Activated naive CD8-positive, alpha-beta T cell treated with anti-CD3 and anti-CD28 coated beads, Interleukin-2, amount 50 U/mL, for 24 hours (primary cell): Measurements from ENCODE around the gene CH25H.
"Not testable (repeated sequence)": the region's sequence is repeated elsewhere in the genome, so short reads cannot be mapped to it uniquely, and the experiment has no call there.

Source experiments
- ATAC-seq: fragments of 150-1000 bp; cut with Tn5 transposase; one replicate; pipeline ENCODE4 v1.10.0; 2021
- DNase-seq: peaks from one replicate; pipeline ENCODE4 v3.0.0; 2021
- H3K27ac Mint-ChIP-seq: one replicate; pipeline ENCODE4 v1.8.0; 2021; ENCODE audit warnings: mild to moderate bottlenecking, mixed read lengths
- H3K27me3 Mint-ChIP-seq: one replicate; pipeline ENCODE4 v1.8.0; 2021; ENCODE audit warnings: mixed read lengths
- H3K36me3 Mint-ChIP-seq: one replicate; pipeline ENCODE4 v1.8.0; 2021; ENCODE audit warnings: low read depth, mixed read lengths
- H3K4me1 Mint-ChIP-seq: one replicate; pipeline ENCODE4 v1.8.0; 2021; ENCODE audit warnings: mixed read lengths
- H3K4me3 Mint-ChIP-seq: one replicate; pipeline ENCODE4 v1.8.0; 2021; ENCODE audit warnings: mild to moderate bottlenecking, moderate library complexity, mixed read lengths
- H3K9me3 Mint-ChIP-seq: one replicate; pipeline ENCODE4 v1.8.0; 2021; ENCODE audit warnings: mixed read lengths

The CH25H gene, protein sequence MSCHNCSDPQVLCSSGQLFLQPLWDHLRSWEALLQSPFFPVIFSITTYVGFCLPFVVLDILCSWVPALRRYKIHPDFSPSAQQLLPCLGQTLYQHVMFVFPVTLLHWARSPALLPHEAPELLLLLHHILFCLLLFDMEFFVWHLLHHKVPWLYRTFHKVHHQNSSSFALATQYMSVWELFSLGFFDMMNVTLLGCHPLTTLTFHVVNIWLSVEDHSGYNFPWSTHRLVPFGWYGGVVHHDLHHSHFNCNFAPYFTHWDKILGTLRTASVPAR

DNA sequence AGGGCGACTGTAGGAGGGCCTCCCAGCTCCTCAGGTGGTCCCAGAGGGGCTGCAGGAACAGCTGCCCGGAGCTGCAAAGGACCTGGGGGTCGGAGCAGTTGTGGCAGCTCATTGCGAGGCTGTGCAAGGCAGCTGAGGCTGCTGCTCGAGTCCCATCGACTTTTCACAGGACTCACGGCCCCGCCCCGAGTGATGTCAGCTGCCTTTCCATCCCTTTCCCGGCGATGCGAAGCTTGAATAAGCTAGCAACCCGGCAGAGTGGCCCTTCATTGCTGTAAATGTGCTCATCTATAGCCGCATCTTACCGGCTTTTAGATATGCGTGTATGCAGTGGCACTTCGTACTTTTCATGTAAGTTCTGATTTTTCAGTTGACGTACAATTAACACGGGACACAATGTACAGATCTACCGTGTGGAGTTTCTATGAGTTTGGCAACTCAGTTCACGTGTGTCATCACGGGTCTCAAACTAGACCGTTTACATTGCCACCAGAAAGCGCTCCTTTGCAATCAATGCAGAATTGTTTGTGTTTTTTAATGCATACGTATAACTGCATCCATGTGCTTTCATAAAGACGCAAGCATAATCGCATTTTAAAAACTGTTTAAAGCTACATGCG lies at the start of gene CH25H:
CH25H (minus strand) TSS at position 137 of the 620 bp plus-strand sequence; CDS start at position 112, 25 bp downstream.
- peak; percentile 77 for ATAC-seq
- no peaks in the 10 kb centered on the region for H3K36me3 Mint-ChIP-seq
- H3K9me3 Mint-ChIP-seq, result no peaks in the 10 kb centered on the region
- peaks cover 36% of the 10 kb centered on the region for H3K27me3 Mint-ChIP-seq
- H3K27ac Mint-ChIP-seq, result peak within 1 kb of the TSS; percentile 47
- peaks cover 12% of the 10 kb centered on the region for H3K4me1 Mint-ChIP-seq
- peak; percentile 50 for DNase-seq
- H3K4me3 Mint-ChIP-seq, result peak within 1 kb of the TSS; percentile 72

DNA sequence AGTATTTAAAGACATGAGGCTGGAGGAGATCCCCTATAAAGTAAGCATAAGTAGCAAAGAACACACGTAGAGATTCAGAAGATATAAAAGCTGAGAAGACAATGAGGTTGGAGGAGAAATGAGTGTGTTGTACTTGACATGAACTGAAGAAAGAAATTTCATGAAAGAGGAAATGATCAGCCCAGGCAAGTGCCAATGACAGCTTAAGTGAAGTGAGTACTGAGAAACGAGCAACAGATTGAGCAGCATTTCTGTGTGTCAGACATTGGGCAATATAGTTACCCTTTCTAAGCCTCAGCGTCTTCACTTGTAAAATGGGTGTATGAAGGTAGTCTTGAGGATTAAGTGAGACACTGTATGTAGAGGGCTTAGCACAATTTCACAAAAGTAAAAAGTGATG lies 49.2 kb upstream of the CH25H start:
- H3K27me3 Mint-ChIP-seq, result peaks cover 3% of the 10 kb centered on the region

DNA sequence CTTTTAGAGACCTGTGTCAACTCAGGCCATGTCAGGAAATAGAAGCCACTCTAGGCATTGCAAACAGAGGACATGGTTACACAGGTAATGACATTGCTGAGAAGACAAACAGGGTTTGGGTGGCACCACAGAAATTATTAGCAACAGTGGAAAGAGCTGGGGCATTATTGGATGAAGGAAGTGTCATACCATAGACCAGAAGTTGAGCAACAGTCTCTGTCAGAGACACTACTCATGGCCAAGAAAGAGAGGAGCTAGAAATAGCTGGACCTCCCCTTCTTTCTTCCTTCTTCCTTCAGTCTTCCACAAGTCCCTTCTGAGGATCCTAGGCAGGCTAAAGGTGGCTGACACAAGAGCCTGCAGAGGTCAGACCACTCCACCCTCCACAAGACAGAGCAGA lies 48.7 kb upstream of the CH25H start:
- DNase-seq (no peak), ATAC-seq (no peak)
- Mint-ChIP-seq H3K36me3 (peaks cover 13% of the 10 kb centered on the region), H3K27me3 (peaks cover 3% of the 10 kb centered on the region), H3K9me3 (peaks cover 29% of the 10 kb centered on the region), H3K4me3 (no peak overlapping the region), H3K4me1 (peaks cover 21% of the 10 kb centered on the region), H3K27ac (no peak overlapping the region)

More for the DNA sequence above, 49.2 kb upstream of the CH25H start:
- Mint-ChIP-seq H3K4me3 (no peak overlapping the region), H3K36me3 (peaks cover 13% of the 10 kb centered on the region), H3K27ac (no peak overlapping the region), H3K4me1 (peaks cover 18% of the 10 kb centered on the region), H3K9me3 (peaks cover 29% of the 10 kb centered on the region)
- ATAC-seq (no peak), DNase-seq (no peak)

DNA sequence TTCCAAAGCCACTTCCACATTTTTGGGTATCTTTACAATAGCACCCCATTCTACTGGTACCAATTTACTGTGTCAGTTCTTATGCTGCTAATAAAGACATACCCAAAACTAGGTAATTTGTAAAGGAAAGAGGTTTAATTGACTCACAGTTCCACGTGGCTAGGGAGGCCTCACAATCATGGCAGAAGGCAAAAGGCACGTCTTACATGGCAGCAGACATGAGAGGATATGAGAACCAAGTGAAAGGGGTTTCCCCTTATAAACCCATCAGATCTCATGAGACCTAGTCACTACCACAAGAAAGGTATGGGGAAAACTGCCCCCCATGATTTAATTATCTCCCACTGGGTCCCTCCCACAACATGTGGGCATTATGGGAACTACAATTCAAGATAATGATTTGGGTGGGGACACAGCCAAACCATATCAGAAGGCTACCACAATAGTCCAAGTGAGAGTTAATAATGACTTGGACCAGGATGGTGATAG lies 48.0 kb upstream of the CH25H start:
- H3K4me1 Mint-ChIP-seq, result peaks cover 23% of the 10 kb centered on the region
- not testable (repeated sequence) for H3K27me3 Mint-ChIP-seq, ATAC-seq, DNase-seq, H3K4me3 Mint-ChIP-seq
- peak overlapping the region; percentile 8 for H3K27ac Mint-ChIP-seq
- H3K36me3 Mint-ChIP-seq, result peaks cover 13% of the 10 kb centered on the region
- peaks cover 29% of the 10 kb centered on the region for H3K9me3 Mint-ChIP-seq

DNA sequence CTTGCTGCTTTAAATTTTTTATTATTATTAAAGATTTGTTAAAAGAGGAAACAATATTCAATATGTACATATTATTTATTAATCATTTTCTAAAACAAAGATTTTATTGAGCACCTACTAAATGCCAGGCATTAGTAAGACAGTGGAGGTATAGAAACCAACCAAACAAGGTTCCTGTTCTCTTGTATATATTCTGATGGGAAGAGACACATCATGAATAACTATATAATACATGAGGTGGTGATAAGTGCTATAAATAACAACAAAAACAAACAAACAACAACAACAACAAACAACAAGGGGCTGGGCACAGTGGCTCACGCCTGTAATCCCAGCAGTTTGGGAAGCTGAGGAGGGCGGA lies 45.1 kb upstream of the CH25H start:
- ATAC-seq (no peak), DNase-seq (no peak)
- Mint-ChIP-seq H3K36me3 (peaks cover 13% of the 10 kb centered on the region), H3K9me3 (peaks cover 29% of the 10 kb centered on the region), H3K27ac (no peak overlapping the region), H3K4me1 (peaks cover 36% of the 10 kb centered on the region), H3K27me3 (peaks cover 3% of the 10 kb centered on the region), H3K4me3 (no peak overlapping the region)

DNA sequence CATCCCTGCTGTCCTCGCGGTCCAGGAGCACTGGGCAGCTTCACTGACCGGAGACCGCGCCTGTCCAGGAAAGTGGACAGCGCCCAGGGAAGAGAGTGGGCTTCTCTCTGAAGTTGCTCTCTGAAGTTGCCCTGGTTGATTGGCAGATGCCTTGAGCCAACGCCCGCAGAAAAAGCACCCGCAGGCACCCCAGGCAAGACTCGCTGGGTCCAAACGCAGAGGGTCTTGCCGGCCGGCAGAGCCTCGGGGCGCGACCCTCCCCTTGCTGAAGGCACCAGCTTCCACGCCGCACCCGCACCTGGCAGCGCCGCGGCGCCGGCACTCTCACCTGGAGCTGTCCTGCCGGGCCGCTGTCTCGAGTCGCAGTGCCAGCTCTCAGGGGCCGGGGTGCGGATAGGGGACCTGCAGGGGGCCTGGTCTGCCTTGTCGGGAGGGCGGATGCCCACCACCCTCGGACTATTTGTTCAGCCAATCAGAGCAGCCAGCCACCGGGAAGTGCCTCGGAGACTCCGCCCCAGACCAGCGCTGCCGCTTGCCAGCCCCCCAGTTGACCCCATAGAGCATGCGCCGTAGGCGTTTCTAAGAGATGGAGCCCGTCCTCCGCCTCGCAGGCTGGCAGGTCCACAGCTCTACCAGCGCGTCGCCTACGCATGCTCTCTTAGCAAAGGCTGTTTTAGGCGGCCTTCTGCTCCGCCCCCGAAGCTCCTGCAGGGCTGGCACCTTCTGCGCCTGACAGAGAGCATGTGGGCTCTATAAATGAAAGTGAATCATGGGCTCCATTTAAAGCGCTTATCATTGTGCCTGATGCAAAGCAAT lies 44.5 kb upstream of the CH25H start, which contains the start of gene LIPA:
LIPA (minus strand) TSS at position 367 of the 816 bp plus-strand sequence. CDS start 4,127 bp downstream, outside the sequence.
- peak within 1 kb of the TSS; percentile 83 for H3K4me3 Mint-ChIP-seq
- peak; percentile 95 for DNase-seq
- peaks cover 29% of the 10 kb centered on the region for H3K9me3 Mint-ChIP-seq
- peak within 1 kb of the TSS; percentile 51 for H3K27ac Mint-ChIP-seq
- H3K27me3 Mint-ChIP-seq, result peaks cover 3% of the 10 kb centered on the region
- peaks cover 36% of the 10 kb centered on the region for H3K4me1 Mint-ChIP-seq
- ATAC-seq, result peak; percentile 97
- peaks cover 13% of the 10 kb centered on the region for H3K36me3 Mint-ChIP-seq

DNA sequence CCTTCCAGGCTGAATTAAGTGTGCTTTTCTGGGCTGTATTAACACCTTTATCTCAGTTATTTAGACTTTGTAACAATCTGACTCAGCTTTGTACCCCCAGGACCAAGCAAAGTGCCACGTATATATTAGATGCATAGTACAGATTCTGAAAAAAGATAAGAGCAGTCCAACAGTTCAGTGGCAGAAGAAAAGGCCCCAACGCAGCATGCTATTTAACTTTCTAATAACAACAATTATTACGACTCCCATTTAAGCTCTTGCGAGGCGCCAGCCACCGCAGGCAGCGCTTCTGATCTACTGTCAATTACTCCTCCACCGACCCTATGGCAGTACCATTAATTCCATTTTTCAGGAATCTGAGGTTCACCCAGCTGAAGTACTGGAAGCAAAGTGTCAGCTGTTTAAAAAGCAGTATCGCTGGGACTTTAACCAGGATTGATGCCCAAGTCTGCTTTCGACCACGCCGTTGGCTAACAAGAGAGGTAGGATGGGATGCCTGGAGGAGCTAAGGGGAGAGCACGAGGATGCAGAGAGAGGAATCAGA lies 43.8 kb upstream of the CH25H start:
- H3K9me3 Mint-ChIP-seq, result peaks cover 25% of the 10 kb centered on the region
- H3K36me3 Mint-ChIP-seq, result peaks cover 13% of the 10 kb centered on the region
- H3K4me3 Mint-ChIP-seq, result peak overlapping the region; percentile 83
- no peaks in the 10 kb centered on the region for H3K27me3 Mint-ChIP-seq
- H3K4me1 Mint-ChIP-seq, result peaks cover 36% of the 10 kb centered on the region
- H3K27ac Mint-ChIP-seq, result peak overlapping the region; percentile 51
- DNase-seq, result no peak
- no peak for ATAC-seq

DNA sequence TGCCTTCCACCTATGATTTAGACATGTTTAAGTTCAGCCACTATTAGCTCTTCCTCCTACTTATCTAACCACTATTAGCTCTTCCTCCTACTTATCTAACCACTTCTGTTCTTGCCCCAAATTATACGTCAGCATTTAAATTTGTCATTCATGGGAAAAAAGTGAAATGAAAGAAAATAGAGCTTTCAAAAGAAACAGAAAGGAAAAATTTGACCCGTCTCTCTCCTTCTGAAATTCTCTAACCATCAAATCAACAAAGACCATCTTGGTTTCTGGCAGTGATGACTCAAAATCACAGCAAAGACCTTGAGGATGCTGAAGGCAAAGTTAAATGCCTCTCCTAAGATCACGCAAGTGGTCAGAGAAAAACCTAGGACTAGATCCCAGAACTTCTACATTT lies 41.9 kb upstream of the CH25H start:
- peak overlapping the region; percentile 41 for H3K4me3 Mint-ChIP-seq
- peaks cover 28% of the 10 kb centered on the region for H3K4me1 Mint-ChIP-seq
- no peak overlapping the region for H3K27ac Mint-ChIP-seq
- ATAC-seq (no peak), DNase-seq (no peak)
- peaks cover 11% of the 10 kb centered on the region for H3K9me3 Mint-ChIP-seq
- no peaks in the 10 kb centered on the region for H3K27me3 Mint-ChIP-seq
- peaks cover 6% of the 10 kb centered on the region for H3K36me3 Mint-ChIP-seq

DNA sequence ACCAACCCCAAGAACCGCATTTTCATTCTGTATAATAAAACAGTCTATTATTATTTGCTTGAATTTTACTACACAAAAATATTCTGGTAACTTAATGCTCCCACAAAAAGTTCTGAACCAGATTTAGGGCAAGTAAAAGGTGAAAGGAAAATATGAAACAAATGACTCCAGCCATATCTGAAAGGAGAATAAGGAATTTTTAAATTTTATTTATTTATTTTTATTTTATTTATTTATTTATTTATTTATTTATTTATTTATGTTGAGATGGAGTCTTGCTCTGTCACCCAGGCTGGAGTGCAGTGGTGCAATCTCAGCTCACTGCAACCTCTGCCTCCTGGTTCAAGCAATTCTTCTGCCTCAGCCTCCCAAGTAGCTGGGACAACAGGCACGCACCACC lies 40.5 kb upstream of the CH25H start:
- not testable (repeated sequence) for DNase-seq, H3K27ac Mint-ChIP-seq, H3K9me3 Mint-ChIP-seq, H3K36me3 Mint-ChIP-seq, H3K4me3 Mint-ChIP-seq, ATAC-seq, H3K27me3 Mint-ChIP-seq
- peaks cover 32% of the 10 kb centered on the region for H3K4me1 Mint-ChIP-seq

DNA sequence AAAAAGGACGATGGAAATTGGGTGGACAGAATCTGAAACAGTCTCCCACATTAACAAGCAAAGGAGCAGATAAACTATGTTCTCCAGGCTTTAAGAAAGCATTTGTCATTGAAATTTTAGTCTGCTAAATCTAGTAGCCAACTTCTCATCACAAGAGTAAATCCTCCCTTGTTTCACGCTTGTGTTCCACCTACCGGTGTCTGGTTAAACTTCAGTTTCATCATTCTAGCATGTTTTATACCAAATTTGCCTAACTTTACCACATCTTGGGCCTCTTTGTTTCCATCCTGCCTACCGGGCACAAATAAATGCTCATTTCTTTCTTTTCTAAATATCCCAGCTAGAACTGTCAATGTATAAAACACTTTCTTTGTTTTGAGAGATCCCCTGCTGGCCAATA lies 38.7 kb upstream of the CH25H start:
- no peaks in the 10 kb centered on the region for H3K9me3 Mint-ChIP-seq
- H3K36me3 Mint-ChIP-seq, result no peaks in the 10 kb centered on the region
- peaks cover 27% of the 10 kb centered on the region for H3K4me1 Mint-ChIP-seq
- H3K27ac Mint-ChIP-seq, result no peak overlapping the region
- no peak for ATAC-seq
- no peak for DNase-seq
- no peak overlapping the region for H3K4me3 Mint-ChIP-seq
- no peaks in the 10 kb centered on the region for H3K27me3 Mint-ChIP-seq

DNA sequence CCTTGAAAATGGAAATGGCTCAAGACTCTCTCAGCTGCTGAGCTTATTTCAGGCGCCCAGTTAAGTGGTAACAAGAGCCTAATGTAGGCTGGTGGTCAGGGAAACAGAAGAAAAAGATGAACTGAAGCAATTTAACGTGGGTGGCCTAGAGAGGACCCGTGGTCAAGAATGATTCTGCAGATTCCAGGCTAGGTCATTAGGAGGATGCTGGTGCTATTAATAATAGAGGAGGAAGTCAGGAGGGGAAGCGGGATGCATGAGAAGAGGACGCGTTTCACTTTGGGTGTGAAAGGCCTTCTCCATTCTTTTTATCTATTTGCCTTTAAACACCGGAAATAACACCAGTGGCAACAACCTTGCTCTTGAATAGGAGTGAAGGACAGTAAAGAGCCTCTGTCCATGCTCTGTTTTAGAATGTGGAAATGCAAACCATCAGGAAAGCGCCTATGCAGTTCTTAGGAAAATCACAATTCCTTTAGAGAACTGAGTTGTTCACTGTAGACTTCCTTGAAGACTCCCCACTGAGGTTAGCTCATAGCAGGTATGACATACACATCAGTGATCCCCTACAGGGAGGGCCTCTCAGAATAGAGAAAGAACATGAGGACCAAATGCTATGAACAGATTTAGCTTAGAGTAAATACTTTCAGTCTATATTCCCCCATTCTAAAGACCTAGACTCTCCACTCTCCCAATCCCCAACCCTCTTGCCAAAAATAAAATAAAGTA lies 35.9 kb upstream of the CH25H start:
- Mint-ChIP-seq H3K36me3 (peaks cover 5% of the 10 kb centered on the region), H3K4me1 (peaks cover 8% of the 10 kb centered on the region), H3K4me3 (no peak overlapping the region), H3K27me3 (no peaks in the 10 kb centered on the region), H3K27ac (no peak overlapping the region), H3K9me3 (no peaks in the 10 kb centered on the region)
- DNase-seq (no peak), ATAC-seq (no peak)

DNA sequence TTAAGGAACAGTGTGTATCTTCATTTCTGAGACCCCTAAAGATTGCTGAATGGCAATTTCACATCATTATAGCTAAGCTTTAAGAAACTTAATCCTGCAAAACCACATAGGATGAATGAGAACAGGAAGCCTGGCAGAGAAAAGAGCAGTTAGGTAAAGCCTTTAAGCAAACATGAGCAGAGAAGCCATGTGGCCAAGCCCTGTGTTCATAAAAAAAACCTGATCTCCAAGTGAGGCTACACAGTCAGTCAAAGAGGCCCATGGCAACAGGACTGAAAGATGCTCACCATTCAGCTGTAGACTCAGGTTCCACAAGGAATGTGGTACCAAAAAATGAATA lies 35.2 kb upstream of the CH25H start:
- Mint-ChIP-seq H3K36me3 (peaks cover 5% of the 10 kb centered on the region), H3K27ac (no peak overlapping the region)
- ATAC-seq, result no peak

DNA sequence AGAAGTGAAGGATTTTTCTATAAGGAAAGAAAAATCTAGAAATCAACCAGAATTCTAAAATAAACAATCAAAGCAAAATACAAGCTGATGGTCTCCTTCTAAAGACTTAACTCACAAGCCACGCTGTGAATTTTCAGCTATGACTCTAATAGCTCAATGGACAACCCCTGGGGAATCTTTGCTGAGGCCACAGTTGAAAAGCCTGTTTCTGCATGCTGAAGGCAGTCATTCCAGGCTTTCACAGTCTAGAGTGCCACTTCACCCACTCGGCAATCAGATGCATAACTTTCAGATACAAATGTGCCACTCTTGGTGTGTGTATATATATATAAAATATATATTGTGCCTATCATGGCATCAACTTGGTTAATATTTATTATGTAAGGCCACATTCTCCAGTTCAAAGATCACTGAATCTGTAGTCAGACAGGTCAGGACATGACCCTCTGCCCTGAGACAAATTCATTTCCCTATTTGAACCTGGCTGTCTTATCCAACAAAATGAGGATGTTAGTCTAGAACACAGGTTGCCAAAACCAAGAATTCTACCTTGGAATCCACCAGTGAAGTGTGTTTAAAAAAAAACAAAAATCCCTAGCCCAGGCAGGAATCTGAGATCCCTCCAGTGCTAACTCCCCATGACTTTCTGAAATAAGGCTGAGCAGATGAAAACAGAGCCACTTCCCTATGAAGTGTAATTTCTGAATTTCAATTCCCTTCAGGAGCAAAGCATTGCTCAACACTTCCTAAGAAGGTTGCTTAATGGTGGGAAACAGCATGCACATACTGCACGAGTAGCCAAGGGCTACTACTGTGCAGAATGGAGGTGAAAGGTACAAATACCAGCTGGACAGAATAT lies 34.6 kb upstream of the CH25H start:
- H3K36me3 Mint-ChIP-seq, result peaks cover 5% of the 10 kb centered on the region
- H3K27ac Mint-ChIP-seq, result no peak overlapping the region
- H3K4me3 Mint-ChIP-seq, result no peak overlapping the region
- no peak for ATAC-seq
- H3K9me3 Mint-ChIP-seq, result no peaks in the 10 kb centered on the region
- no peak for DNase-seq
- H3K27me3 Mint-ChIP-seq, result no peaks in the 10 kb centered on the region
- H3K4me1 Mint-ChIP-seq, result peaks cover 8% of the 10 kb centered on the region

More for the DNA sequence above, 35.2 kb upstream of the CH25H start:
- Mint-ChIP-seq H3K4me1 (peaks cover 8% of the 10 kb centered on the region), H3K4me3 (no peak overlapping the region), H3K27me3 (no peaks in the 10 kb centered on the region), H3K9me3 (no peaks in the 10 kb centered on the region)
- DNase-seq, result no peak
